ENCODE data around the gene FSTL3. TPM values are rescaled to one million over a fixed set of nuclear protein-coding genes. Genes with fewer than 3 reads are reported as not detected.

The FSTL3 gene
- total RNA-seq, 1 donor from 2014 or later, result 108 TPM

- ATAC-seq, result peak; percentile 14
These were observed 27.1 kb downstream of the FSTL3 start for GRCh38 chr19:703329-703650.

GRCh38 chr19:703651-704446 is 27.7 kb downstream of the FSTL3 start:
- ATAC-seq, result peak; percentile 82

More at GRCh38 chr19:703329-703650, 27.1 kb downstream of the FSTL3 start:
- intact Hi-C loops (cut with DNase I), result no loop called here
- no peak for DNase-seq (ENCODE audit: low spot score)

GRCh38 chr19:704447-704741 is 28.2 kb downstream of the FSTL3 start:
- no peak for ATAC-seq
- DNase-seq (ENCODE audit: low spot score), result no peak
- intact Hi-C loops (cut with DNase I), result no loop called here

More at GRCh38 chr19:703651-704446, 27.7 kb downstream of the FSTL3 start:
- peak; percentile 94 for DNase-seq (ENCODE audit: low spot score)
- intact Hi-C loops (cut with DNase I), result no loop called here

GRCh38 chr19:708154-709143 is 32.3 kb downstream of the FSTL3 start, which contains the start of gene PALM:
Gene PALM (plus strand): TSS chr19:708935. CDS start chr19:709147, 212 bp downstream.
- DNase-seq (ENCODE audit: low spot score) (peak; percentile 70), ATAC-seq (no peak)
- intact Hi-C loops (cut with DNase I), result no loop called here

GRCh38 chr19:709196-709964 is 33.2 kb downstream of the FSTL3 start:
- DNase-seq (ENCODE audit: low spot score) (peak; percentile 67), ATAC-seq (peak; percentile 18)
- intact Hi-C loops (cut with DNase I), result no loop called here

GRCh38 chr19:709965-710571 is 33.9 kb downstream of the FSTL3 start:
- ATAC-seq (peak; percentile 74), DNase-seq (ENCODE audit: low spot score) (peak; percentile 75)
- intact Hi-C loops (cut with DNase I), result no loop called here

GRCh38 chr19:710767-711166 is 34.6 kb downstream of the FSTL3 start:
- DNase-seq (ENCODE audit: low spot score), result peak; percentile 69
- ATAC-seq, result peak; percentile 34
- intact Hi-C loops (cut with DNase I), result no loop called here

- ATAC-seq (no peak), DNase-seq (ENCODE audit: low spot score) (no peak)
- intact Hi-C loops (cut with DNase I), result no loop called here
These were observed 35.1 kb downstream of the FSTL3 start for GRCh38 chr19:711254-711653.

- no peak for ATAC-seq
- intact Hi-C loops (cut with DNase I), result no loop called here
- no peak for DNase-seq (ENCODE audit: low spot score)
These were observed 39.2 kb downstream of the FSTL3 start for GRCh38 chr19:715347-715746.

GRCh38 chr19:718251-718951 is 42.2 kb downstream of the FSTL3 start:
- DNase-seq (ENCODE audit: low spot score) (peak; percentile 62), ATAC-seq (peak; percentile 27)
- intact Hi-C loops (cut with DNase I), result no loop called here

GRCh38 chr19:718991-719512 is 42.9 kb downstream of the FSTL3 start:
- peak; percentile 84 for DNase-seq (ENCODE audit: low spot score)

GRCh38 chr19:719636-720344 is 43.6 kb downstream of the FSTL3 start:
- intact Hi-C loops (cut with DNase I), result no loop called here
- DNase-seq (ENCODE audit: low spot score) (peak; percentile 70), ATAC-seq (peak; percentile 14)

More at GRCh38 chr19:718991-719512, 42.9 kb downstream of the FSTL3 start:
- ATAC-seq, result peak; percentile 88
- intact Hi-C loops (cut with DNase I), result no loop called here

- intact Hi-C loops (cut with DNase I), result no loop called here
- peak; percentile 37 for ATAC-seq
- peak; percentile 69 for DNase-seq (ENCODE audit: low spot score)
These were observed 44.4 kb downstream of the FSTL3 start for GRCh38 chr19:720345-721160.

GRCh38 chr19:722553-723101 is 46.4 kb downstream of the FSTL3 start:
- intact Hi-C loops (cut with DNase I), result no loop called here
- ATAC-seq (peak; percentile 0), DNase-seq (ENCODE audit: low spot score) (no peak)

- ATAC-seq (no peak), DNase-seq (ENCODE audit: low spot score) (no peak)
- intact Hi-C loops (cut with DNase I), result no loop called here
These were observed 47.1 kb downstream of the FSTL3 start for GRCh38 chr19:723247-723646.

- DNase-seq (ENCODE audit: low spot score), result no peak
- ATAC-seq, result no peak
- intact Hi-C loops (cut with DNase I), result no loop called here
These were observed 47.5 kb downstream of the FSTL3 start for GRCh38 chr19:723714-724113.
